Activated CD8-positive, alpha-beta T cell treated with anti-CD3 and anti-CD28 coated beads, Interleukin-2, amount 10 ng/mL, durations not matched to agents 7 days and 5 days (primary cell): ENCODE results near the gene WIPF3. TPM values are rescaled to one million over a fixed set of nuclear protein-coding genes. Genes with fewer than 3 reads are reported as not detected.

Experiments
- ATAC-seq: fragments of 150-1000 bp; cut with Tn5 transposase; one replicate; pipeline ENCODE4 v1.10.0; 2021; ENCODE audit warnings: moderate library complexity
- CTCF ChIA-PET: fragments of 350-600 bp; sonication (Branson Sonifier 250); formaldehyde crosslinking; loops from one replicate; lab custom pipeline; 2021; ENCODE audit warnings: antibody characterized with exemption; lab: Charles Lee
- POLR2A ChIA-PET: fragments of 350-600 bp; sonication (Branson Sonifier 250); formaldehyde crosslinking; loops from one replicate; lab custom pipeline; 2021; ENCODE audit warnings: antibody characterized with exemption; lab: Charles Lee
- DNase-seq: peaks from one replicate; pipeline ENCODE4 v3.0.0-alpha.2; 2020
- H3K27ac Mint-ChIP-seq: one replicate; pipeline ENCODE4 v1.8.0; 2021; ENCODE audit warnings: mild to moderate bottlenecking, mixed read lengths
- H3K27me3 Mint-ChIP-seq: one replicate; pipeline ENCODE4 v1.8.0; 2021; ENCODE audit warnings: low read depth, mixed read lengths
- H3K36me3 Mint-ChIP-seq: one replicate; pipeline ENCODE4 v1.8.0; 2021; ENCODE audit warnings: low read depth, mixed read lengths
- H3K4me1 Mint-ChIP-seq: one replicate; pipeline ENCODE4 v1.8.0; 2021; ENCODE audit warnings: low read depth, mixed read lengths
- H3K4me3 Mint-ChIP-seq: one replicate; pipeline ENCODE4 v1.8.0; 2021; ENCODE audit warnings: mild to moderate bottlenecking, mixed read lengths
- H3K9me3 Mint-ChIP-seq: one replicate; pipeline ENCODE4 v1.8.0; 2022; ENCODE audit warnings: mixed read lengths; ENCODE audit not compliant: insufficient read depth
- total RNA-seq, 2 experiments: library from RNA; stranded (reverse); gene quantifications; one replicate each; pipeline ENCODE4 v1.2.3, GENCODE V29; 2021

WIPF3 gene
- total RNA-seq, 2 experiments from 2014 or later, result not detected

- Mint-ChIP-seq H3K4me1 (no peaks in the 10 kb centered on the region), H3K27me3 (no peaks in the 10 kb centered on the region), H3K27ac (no peak overlapping the region), H3K9me3 (no peaks in the 10 kb centered on the region), H3K36me3 (no peaks in the 10 kb centered on the region), H3K4me3 (no peak overlapping the region)
- ChIA-PET CTCF (no interaction called here), POLR2A (no interaction called here)
- ATAC-seq (no peak), DNase-seq (no peak)
Observed at GRCh38 chr7:29924006-29924405, 117.7 kb downstream of the WIPF3 start.

- CTCF ChIA-PET, result no interaction called here
- POLR2A ChIA-PET, result no interaction called here
- H3K4me1 Mint-ChIP-seq, result no peaks in the 10 kb centered on the region
- no peak overlapping the region for H3K4me3 Mint-ChIP-seq
- H3K27me3 Mint-ChIP-seq, result no peaks in the 10 kb centered on the region
- H3K36me3 Mint-ChIP-seq, result no peaks in the 10 kb centered on the region
- ATAC-seq (no peak), DNase-seq (no peak)
- H3K27ac Mint-ChIP-seq, result no peak overlapping the region
- H3K9me3 Mint-ChIP-seq, result no peaks in the 10 kb centered on the region
Observed at GRCh38 chr7:29924684-29925083, 118.4 kb downstream of the WIPF3 start.

GRCh38 chr7:29926216-29926615, 119.9 kb downstream of the WIPF3 start:
- Mint-ChIP-seq H3K27ac (no peak overlapping the region), H3K9me3 (no peaks in the 10 kb centered on the region), H3K27me3 (no peaks in the 10 kb centered on the region), H3K36me3 (no peaks in the 10 kb centered on the region), H3K4me3 (no peak overlapping the region), H3K4me1 (no peaks in the 10 kb centered on the region)
- DNase-seq, result no peak
- ATAC-seq, result no peak
- CTCF ChIA-PET, result no interaction called here
- POLR2A ChIA-PET, result no interaction called here

- CTCF ChIA-PET, result no interaction called here
- POLR2A ChIA-PET, result no interaction called here
- H3K36me3 Mint-ChIP-seq, result no peaks in the 10 kb centered on the region
- H3K4me3 Mint-ChIP-seq, result no peak overlapping the region
- H3K27ac Mint-ChIP-seq, result no peak overlapping the region
- peaks cover under 1% of the 10 kb centered on the region for H3K4me1 Mint-ChIP-seq
- DNase-seq (no peak), ATAC-seq (no peak)
- H3K27me3 Mint-ChIP-seq, result no peaks in the 10 kb centered on the region
- H3K9me3 Mint-ChIP-seq, result no peaks in the 10 kb centered on the region
Observed at GRCh38 chr7:29926741-29927140, 120.4 kb downstream of the WIPF3 start.

GRCh38 chr7:29929018-29929807, 122.9 kb downstream of the WIPF3 start:
- Mint-ChIP-seq H3K27ac (no peak overlapping the region), H3K9me3 (no peaks in the 10 kb centered on the region), H3K4me1 (peaks cover 2% of the 10 kb centered on the region), H3K4me3 (no peak overlapping the region), H3K27me3 (no peaks in the 10 kb centered on the region), H3K36me3 (peaks cover 2% of the 10 kb centered on the region)
- ATAC-seq (no peak), DNase-seq (no peak)
- CTCF ChIA-PET, result interaction anchor here (2.7 kb wide), 1 partner anchor 8 kb away, joined by 14 read pairs; no protein-coding TSS in a partner anchor
- POLR2A ChIA-PET, result no interaction called here

- no peak for ATAC-seq
- ChIA-PET CTCF (no interaction called here), POLR2A (no interaction called here)
- no peak for DNase-seq
- H3K4me1 Mint-ChIP-seq, result peaks cover 2% of the 10 kb centered on the region
- H3K4me3 Mint-ChIP-seq, result no peak overlapping the region
- no peak overlapping the region for H3K27ac Mint-ChIP-seq
- H3K27me3 Mint-ChIP-seq, result no peaks in the 10 kb centered on the region
- no peaks in the 10 kb centered on the region for H3K9me3 Mint-ChIP-seq
- peaks cover 2% of the 10 kb centered on the region for H3K36me3 Mint-ChIP-seq
Observed at GRCh38 chr7:29935111-29935510, 128.8 kb downstream of the WIPF3 start.

- H3K4me1 Mint-ChIP-seq, result no peaks in the 10 kb centered on the region
- ChIA-PET POLR2A (no interaction called here), CTCF (no interaction called here)
- H3K27me3 Mint-ChIP-seq, result no peaks in the 10 kb centered on the region
- no peak overlapping the region for H3K4me3 Mint-ChIP-seq
- ATAC-seq (no peak), DNase-seq (no peak)
- no peaks in the 10 kb centered on the region for H3K9me3 Mint-ChIP-seq
- H3K36me3 Mint-ChIP-seq, result no peaks in the 10 kb centered on the region
- no peak overlapping the region for H3K27ac Mint-ChIP-seq
Observed at GRCh38 chr7:29937132-29937531, 130.8 kb downstream of the WIPF3 start.

GRCh38 chr7:29940199-29940598, 133.9 kb downstream of the WIPF3 start:
- no peak overlapping the region for H3K27ac Mint-ChIP-seq
- ChIA-PET CTCF (interaction anchor here (0.7 to 1.5 kb wide), 3 partner anchors 20 to 122 kb away, joined by 3 to 4 read pairs (median 3); no protein-coding TSS in a partner anchor), POLR2A (no interaction called here)
- peaks cover 4% of the 10 kb centered on the region for H3K4me1 Mint-ChIP-seq
- H3K4me3 Mint-ChIP-seq, result no peak overlapping the region
- DNase-seq (no peak), ATAC-seq (no peak)
- no peaks in the 10 kb centered on the region for H3K36me3 Mint-ChIP-seq
- no peaks in the 10 kb centered on the region for H3K9me3 Mint-ChIP-seq
- H3K27me3 Mint-ChIP-seq, result no peaks in the 10 kb centered on the region

- CTCF ChIA-PET, result interaction anchor here (1.0 to 1.4 kb wide), 3 partner anchors 24 to 117 kb away, joined by 3 read pairs; no protein-coding TSS in a partner anchor
- no peak for ATAC-seq
Observed at GRCh38 chr7:29945259-29945809, 139.0 kb downstream of the WIPF3 start.

GRCh38 chr7:29946428-29947186, 140.3 kb downstream of the WIPF3 start:
- Mint-ChIP-seq H3K9me3 (no peaks in the 10 kb centered on the region), H3K27me3 (no peaks in the 10 kb centered on the region), H3K27ac (no peak overlapping the region), H3K36me3 (peaks cover 10% of the 10 kb centered on the region), H3K4me1 (peaks cover 4% of the 10 kb centered on the region), H3K4me3 (no peak overlapping the region)
- ATAC-seq (no peak), DNase-seq (no peak)
- ChIA-PET CTCF (interaction anchor here (0.7 to 1.4 kb wide), 3 partner anchors 25 to 116 kb away, joined by 3 read pairs; no protein-coding TSS in a partner anchor), POLR2A (no interaction called here)

More at GRCh38 chr7:29945259-29945809, 139.0 kb downstream of the WIPF3 start:
- POLR2A ChIA-PET, result no interaction called here
- H3K4me3 Mint-ChIP-seq, result no peak overlapping the region
- no peaks in the 10 kb centered on the region for H3K9me3 Mint-ChIP-seq
- H3K36me3 Mint-ChIP-seq, result peaks cover 2% of the 10 kb centered on the region
- DNase-seq, result no peak
- H3K4me1 Mint-ChIP-seq, result peaks cover 4% of the 10 kb centered on the region
- H3K27me3 Mint-ChIP-seq, result no peaks in the 10 kb centered on the region
- H3K27ac Mint-ChIP-seq, result no peak overlapping the region

- ChIA-PET CTCF (no interaction called here), POLR2A (no interaction called here)
- peaks cover 9% of the 10 kb centered on the region for H3K4me1 Mint-ChIP-seq
- peaks cover 18% of the 10 kb centered on the region for H3K36me3 Mint-ChIP-seq
- H3K27ac Mint-ChIP-seq, result no peak overlapping the region
- no peak for DNase-seq
- no peaks in the 10 kb centered on the region for H3K27me3 Mint-ChIP-seq
- H3K9me3 Mint-ChIP-seq, result no peaks in the 10 kb centered on the region
- no peak for ATAC-seq
- H3K4me3 Mint-ChIP-seq, result no peak overlapping the region
Observed at GRCh38 chr7:29948587-29948986, 142.3 kb downstream of the WIPF3 start.

- DNase-seq, result no peak
- ChIA-PET CTCF (interaction anchor here (0.8 kb wide), 1 partner anchor 16 kb away, joined by 3 read pairs; no protein-coding TSS in a partner anchor), POLR2A (no interaction called here)
- H3K27ac Mint-ChIP-seq, result no peak overlapping the region
- peaks cover 22% of the 10 kb centered on the region for H3K4me1 Mint-ChIP-seq
- H3K9me3 Mint-ChIP-seq, result no peaks in the 10 kb centered on the region
- H3K4me3 Mint-ChIP-seq, result no peak overlapping the region
- ATAC-seq, result no peak
- peaks cover 18% of the 10 kb centered on the region for H3K36me3 Mint-ChIP-seq
- H3K27me3 Mint-ChIP-seq, result no peaks in the 10 kb centered on the region
Observed at GRCh38 chr7:29950480-29950879, 144.2 kb downstream of the WIPF3 start.
